GM18907 (cell line): ENCODE data around the gene PUSL1.
A peak's percentile ranks its signal among the peaks of the same experiment; 100 is the strongest.

Source experiments
- ATAC-seq: cut with Tn5 transposase; IDR thresholded peaks from one replicate; pipeline ENCODE4 v1.9.1; 2021; ENCODE audit warnings: mild to moderate bottlenecking, moderate library complexity; ENCODE audit not compliant: unreplicated experiment

Gene PUSL1, protein sequence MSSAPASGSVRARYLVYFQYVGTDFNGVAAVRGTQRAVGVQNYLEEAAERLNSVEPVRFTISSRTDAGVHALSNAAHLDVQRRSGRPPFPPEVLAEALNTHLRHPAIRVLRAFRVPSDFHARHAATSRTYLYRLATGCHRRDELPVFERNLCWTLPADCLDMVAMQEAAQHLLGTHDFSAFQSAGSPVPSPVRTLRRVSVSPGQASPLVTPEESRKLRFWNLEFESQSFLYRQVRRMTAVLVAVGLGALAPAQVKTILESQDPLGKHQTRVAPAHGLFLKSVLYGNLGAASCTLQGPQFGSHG

DNA sequence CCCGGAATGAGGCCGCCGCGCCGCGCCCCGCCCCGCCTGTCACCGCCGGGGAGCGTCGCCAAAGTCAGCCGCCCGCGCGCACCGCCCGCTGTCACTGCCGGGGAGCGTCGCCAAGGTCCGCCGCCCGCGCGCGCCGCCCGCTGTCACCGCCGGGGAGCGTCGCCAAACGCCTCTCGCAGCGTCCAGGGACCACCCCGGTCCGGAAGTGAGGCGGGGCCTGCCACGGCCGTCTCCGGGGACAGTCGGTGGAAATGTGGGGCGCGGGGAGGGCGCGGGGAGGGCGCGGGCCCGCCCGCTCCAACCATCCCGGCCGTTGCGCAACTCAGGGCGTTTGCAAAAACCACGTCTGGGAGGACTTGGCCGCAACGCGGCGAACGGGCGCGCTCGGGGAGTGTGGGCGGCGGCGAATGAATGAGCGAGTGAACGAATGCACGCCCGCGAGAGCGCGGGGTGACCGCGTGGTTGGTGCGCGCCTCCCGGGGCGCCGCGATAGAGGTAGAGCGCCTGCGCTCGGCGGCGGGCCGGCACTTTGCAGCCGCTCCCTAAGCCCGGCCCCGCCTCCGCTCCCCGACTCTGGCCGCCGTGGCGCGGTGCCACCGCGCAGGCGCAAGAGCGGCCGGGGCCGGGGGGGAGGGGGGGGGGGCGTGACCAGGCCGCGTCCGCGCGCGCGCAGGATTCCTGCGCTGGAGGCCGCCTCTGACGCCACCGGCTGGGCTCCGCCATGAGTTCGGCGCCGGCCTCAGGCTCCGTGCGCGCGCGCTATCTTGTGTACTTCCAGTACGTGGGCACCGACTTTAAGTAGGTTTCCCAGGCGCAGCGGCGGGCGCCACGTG lies at the start of gene PUSL1, which contains the start of gene ACAP3:
Gene PUSL1 (plus strand): TSS at position 675 of the 833 bp plus-strand sequence. CDS start 47 bp downstream, at position 722.
Gene ACAP3 (minus strand): TSS at position 8 of the 833 bp plus-strand sequence. CDS start 115 bp downstream, outside the sequence.
- peak; percentile 53 for ATAC-seq

DNA sequence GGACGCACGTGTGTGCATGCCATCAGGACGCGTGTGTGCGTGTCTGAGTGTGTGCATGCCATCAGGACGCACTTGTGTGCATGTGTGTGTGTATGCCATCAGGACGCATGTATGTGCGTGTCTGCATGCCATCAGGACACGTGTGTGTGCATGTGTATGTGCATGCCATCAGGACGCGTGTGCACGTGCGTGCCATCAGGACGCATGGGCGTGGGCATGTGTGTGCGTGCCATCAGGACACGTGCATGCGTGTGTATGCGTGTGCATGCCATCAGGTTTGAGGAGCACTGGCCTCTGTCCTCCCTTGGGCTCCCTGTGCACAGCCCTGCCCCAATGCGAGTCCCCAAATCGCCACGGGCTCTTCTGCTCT lies 49.3 kb upstream of the PUSL1 start:
- ATAC-seq, result no peak

DNA sequence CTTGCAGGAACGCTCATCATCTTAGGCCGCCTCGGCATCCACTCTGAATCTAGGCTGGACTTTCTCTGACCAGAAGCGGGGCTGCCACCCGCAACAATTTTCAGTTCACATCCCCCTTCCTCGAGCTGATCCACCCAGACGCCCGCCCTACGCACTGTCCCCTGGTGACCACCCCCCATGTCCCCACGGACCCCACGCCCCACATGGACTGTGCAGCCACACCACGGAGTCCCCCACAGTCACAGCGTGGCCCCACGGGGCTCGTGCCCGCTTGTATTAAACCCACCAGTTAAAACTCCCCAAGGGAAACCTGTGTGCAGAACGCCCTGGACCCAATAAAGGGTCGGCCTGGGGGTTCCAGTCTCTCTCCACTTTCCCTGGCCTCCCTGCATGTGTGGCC lies 48.9 kb upstream of the PUSL1 start:
- ATAC-seq, result no peak

DNA sequence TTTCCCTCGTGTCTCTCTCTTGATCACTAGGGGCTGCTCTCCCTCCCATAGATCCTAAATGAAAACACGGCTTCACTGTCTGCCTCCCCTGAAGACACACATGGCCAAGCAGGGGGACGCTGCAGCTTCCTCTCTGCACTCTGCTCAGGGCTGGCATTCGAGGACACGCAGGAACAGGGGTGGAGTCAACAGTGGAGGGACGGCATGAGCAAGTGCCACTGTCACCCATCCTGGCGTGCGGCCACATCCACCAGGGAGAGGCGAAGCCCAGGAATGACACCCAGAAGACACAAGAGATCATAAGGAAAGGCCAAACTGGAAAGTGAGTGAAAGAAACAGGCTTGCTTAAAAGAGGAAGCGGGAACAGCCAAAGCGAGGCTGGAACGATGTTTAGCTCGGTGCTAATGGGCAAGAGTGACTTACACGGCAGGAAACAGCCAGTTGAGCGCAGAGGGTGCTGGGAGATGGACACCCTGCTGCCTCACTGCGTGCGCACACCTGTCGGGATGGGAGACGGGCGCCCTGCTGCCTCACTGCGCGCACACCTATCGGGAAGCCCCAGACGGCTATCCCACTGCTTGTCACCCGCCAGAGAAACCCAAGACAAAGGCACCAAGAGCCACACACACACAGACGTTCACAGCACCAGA lies 48.3 kb upstream of the PUSL1 start:
- ATAC-seq, result no peak

GRCh38 chr1:1260843-1261560 lies 47.4 kb upstream of the PUSL1 start:
- ATAC-seq, result no peak

DNA sequence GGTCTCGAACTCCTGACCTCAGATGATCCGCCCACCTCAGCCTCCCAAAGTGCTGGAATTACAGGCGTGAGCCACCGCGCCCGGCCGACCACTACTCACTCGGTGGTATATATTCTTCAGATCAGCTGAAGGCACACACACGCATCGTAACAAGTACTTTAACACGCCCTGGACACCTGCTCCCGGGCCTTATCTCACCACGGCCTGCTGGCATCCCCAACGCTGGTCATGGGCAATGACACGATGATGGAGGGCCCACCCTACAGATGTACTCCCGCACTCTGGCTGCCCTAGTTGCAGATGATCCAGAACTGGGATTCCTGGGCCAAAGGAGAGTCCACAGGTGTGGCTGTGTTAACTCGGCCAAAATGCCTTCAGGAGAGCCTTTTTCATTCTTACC lies 46.3 kb upstream of the PUSL1 start:
- no peak for ATAC-seq

- ATAC-seq, result no peak
Measured at GRCh38 chr1:1262758-1263157, 45.6 kb upstream of the PUSL1 start.

GRCh38 chr1:1264026-1264425 lies 44.4 kb upstream of the PUSL1 start:
- no peak for ATAC-seq

GRCh38 chr1:1264868-1265272 lies 43.5 kb upstream of the PUSL1 start:
- no peak for ATAC-seq

GRCh38 chr1:1267488-1268283 lies 40.7 kb upstream of the PUSL1 start:
- no peak for ATAC-seq

GRCh38 chr1:1268284-1268682 lies 40.1 kb upstream of the PUSL1 start:
- ATAC-seq, result no peak

GRCh38 chr1:1270813-1271212 lies 37.6 kb upstream of the PUSL1 start:
- no peak for ATAC-seq

- peak; percentile 5 for ATAC-seq
Measured at GRCh38 chr1:1272341-1273208, 35.8 kb upstream of the PUSL1 start.

- ATAC-seq, result peak; percentile 22
Measured at GRCh38 chr1:1273209-1273511, 35.2 kb upstream of the PUSL1 start.

DNA sequence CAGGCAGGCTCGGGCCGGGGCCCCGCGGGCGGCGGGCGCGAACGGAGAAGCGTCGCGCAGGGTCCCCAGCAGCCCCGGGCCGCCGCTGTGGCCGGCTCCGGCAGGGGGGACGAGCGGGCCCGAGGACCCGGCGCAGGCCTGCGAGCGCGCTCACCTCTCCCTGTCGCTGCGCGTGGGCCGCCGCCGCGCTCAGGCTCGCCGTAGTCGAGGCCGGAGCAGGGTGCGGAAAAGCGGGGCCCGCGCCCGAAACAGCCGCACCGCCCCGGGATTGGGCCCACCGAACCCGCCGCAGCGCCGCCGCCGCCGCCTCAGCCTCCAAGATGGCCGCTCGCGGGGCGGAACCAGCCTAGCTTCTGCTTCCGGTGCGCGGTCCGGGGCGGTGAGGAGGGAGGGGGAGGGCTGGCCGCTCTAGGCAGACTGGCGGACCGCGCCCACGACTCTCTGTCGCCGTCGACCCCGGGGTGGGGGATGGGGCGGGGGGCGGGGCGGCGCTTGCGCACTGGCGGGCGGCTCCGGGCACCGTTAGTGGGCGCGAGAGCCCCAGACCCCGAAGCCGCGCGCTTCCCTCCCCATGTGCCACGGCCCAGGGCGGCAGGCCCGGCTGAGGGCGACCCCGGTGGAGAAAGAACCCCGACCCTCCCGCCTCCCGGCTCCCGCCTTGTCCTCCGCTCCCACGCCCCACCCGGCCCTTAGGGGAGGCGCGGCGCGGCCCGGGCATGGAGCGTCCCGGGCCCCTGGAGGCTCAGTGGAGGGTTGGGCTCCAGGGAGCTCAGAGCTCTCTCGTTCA lies 34.7 kb upstream of the PUSL1 start, which contains the start of gene UBE2J2:
Gene UBE2J2 (minus strand): TSS at position 343 of the 787 bp plus-strand sequence. CDS start 5,862 bp downstream, outside the sequence.
- ATAC-seq, result peak; percentile 77

DNA sequence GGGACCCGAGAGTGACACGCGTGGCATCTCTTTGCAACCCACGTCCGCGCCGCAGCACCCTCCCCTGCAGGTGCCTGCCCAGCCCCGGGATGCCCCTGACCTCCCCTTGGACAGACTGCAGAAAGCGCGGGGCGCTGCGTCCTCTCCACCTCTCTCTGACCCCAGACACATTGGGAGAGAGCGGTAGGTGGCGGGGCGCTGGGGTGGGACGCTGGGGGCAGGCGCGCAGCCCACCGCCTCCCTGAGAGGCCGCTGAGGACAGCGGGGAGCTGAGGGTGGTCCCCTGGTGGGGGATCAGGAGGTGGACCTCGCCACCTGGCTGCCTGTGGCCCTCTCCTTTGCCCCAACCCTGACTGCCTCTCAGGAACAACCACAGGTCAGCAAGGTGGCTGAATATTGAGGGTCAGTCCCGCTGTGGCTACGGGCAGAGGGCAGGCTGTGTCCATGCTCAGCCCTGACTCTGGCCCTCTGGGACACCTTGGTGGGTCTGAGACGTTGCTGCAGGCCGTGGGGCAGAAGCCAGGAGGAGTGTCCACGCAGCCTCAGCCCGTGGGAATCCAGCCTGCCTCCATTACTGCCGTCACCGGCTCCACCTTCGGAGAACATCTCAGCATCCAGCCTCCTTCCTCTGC lies 34.0 kb upstream of the PUSL1 start:
- ATAC-seq, result peak; percentile 28

DNA sequence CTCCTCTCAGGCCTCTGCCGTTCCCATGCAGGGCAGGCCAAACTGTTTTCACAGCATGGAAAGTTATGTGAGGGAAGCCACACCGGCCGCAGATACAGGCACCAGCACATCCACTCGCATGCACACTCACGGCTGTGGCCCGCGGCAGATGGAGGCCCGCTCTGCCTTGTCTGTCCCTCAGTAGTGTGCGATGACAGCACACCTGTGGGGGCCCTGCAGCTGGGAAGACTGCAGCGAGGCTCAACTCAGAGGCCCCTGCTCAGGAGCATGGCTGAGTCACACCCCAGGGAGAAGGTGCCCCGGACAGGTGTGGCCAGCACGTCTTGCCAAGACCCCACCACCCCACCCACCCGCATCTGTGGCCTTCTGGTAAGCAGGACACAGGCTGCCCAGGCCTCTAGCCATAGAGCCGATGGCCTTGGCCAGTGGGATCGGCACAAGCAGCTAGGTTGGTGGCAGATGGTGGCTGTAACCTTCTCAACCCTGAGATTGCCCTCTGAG lies 33.4 kb upstream of the PUSL1 start:
- ATAC-seq, result no peak

GRCh38 chr1:1275836-1276235 lies 32.6 kb upstream of the PUSL1 start:
- no peak for ATAC-seq
